ENCODE measurements around the gene TRMT11.

DNA sequence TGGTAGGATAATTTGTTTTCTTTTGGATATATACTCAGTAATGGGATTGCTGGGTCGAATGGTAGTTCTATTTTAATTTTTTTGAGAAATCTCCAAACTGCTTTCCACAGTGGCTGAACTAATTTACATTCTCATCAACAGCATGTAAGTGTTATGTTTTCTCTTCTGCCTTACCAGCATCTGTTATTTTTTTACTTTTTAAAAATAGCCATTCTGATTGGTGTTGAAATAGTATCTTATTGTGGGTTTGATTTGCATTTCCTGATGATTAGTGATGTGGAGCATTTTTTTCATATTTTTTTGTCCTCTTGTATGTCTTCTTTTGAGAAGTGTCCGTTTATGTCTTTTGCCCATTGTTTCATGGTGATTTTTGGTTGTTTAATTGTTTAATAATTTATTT, 17.8 kb upstream of the TRMT11 start:
- TF ChIP-seq, protein P1, sequence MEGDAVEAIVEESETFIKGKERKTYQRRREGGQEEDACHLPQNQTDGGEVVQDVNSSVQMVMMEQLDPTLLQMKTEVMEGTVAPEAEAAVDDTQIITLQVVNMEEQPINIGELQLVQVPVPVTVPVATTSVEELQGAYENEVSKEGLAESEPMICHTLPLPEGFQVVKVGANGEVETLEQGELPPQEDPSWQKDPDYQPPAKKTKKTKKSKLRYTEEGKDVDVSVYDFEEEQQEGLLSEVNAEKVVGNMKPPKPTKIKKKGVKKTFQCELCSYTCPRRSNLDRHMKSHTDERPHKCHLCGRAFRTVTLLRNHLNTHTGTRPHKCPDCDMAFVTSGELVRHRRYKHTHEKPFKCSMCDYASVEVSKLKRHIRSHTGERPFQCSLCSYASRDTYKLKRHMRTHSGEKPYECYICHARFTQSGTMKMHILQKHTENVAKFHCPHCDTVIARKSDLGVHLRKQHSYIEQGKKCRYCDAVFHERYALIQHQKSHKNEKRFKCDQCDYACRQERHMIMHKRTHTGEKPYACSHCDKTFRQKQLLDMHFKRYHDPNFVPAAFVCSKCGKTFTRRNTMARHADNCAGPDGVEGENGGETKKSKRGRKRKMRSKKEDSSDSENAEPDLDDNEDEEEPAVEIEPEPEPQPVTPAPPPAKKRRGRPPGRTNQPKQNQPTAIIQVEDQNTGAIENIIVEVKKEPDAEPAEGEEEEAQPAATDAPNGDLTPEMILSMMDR (IDR thresholded peaks at IDR 0.05), result no peak
- no peak for TF ChIP-seq POLR2A (IDR thresholded peaks at IDR 0.05)

Measured in thyroid gland (tissue), 4 donors.